Measurements from ENCODE around the gene CFAP90. TPM values are rescaled to one million over a fixed set of nuclear protein-coding genes. Genes with fewer than 3 reads are reported as not detected.

Gene CFAP90
- total RNA-seq = not detected

- no peaks in the 10 kb centered on the region for H3K36me3 Mint-ChIP-seq (ENCODE audit: low read depth)
- peak; percentile 41 for ATAC-seq (replicated peaks)
- H3K4me3 Mint-ChIP-seq = peak within 1 kb of the TSS; percentile 64
- peaks cover 4% of the 10 kb centered on the region for H3K9me3 Mint-ChIP-seq
- H3K4me1 Mint-ChIP-seq = peaks cover 9% of the 10 kb centered on the region
- H3K27ac Mint-ChIP-seq = no peak within 1 kb of the TSS
- H3K27me3 Mint-ChIP-seq = peaks cover 17% of the 10 kb centered on the region
These were observed at the start of gene CFAP90 for GRCh38 chr5:7850395-7851239. TSS of gene CFAP90 (minus strand) at chr5:7851133. CDS start at chr5:7851021, 112 bp downstream.

DNA sequence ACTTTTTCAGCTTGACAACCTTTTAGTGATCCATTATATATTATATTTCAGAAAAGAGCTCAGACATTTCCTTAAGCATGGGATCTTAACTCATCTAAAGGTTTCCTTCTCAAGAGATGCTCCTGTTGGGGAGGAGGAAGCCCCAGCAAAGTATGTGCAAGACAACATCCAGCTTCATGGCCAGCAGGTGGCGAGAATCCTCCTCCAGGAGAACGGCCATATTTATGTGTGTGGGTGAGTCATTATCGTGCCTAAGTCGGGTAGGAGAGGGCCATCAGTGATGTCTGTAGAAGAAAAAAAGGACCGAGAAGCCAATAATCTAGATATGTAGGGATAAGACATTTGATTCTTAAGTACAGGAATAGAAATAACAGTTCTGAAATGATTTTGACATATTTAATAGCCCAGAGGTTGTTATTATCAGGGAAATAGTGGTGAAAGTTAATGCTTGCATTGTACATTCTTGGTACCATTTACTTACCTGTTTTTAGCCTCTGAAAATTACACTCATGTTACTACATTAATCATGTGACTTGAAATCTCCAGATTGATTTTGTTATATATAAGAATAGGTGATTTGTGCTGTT, 46.2 kb upstream of the CFAP90 start:
- Mint-ChIP-seq H3K4me1 (peaks cover 18% of the 10 kb centered on the region), H3K27me3 (no peaks in the 10 kb centered on the region), H3K4me3 (no peak overlapping the region), H3K36me3 (ENCODE audit: low read depth) (peaks cover 98% of the 10 kb centered on the region), H3K27ac (peak overlapping the region; percentile 44), H3K9me3 (no peaks in the 10 kb centered on the region)
- ATAC-seq (replicated peaks) = peak; percentile 79

DNA sequence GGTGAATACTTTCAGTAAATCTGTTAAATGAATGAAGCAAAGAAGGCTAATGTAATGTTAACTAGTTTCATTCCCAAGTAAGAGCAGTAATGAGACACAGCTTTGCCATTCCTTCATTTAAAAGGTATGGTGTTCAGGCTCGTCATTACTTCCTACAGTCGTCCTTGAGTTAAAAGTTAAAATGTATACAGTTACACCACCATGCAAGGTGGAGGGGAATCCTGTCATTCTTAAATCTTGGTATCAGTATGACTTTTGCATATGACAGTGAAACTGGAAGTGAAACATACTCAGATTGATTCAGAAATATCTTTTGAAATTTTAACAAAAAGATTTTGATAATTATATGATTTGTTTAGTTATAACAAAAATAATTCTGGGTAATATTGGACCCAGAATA, 43.9 kb upstream of the CFAP90 start:
- Mint-ChIP-seq H3K4me1 (peaks cover 15% of the 10 kb centered on the region), H3K4me3 (no peak overlapping the region), H3K27ac (peak overlapping the region; percentile 74), H3K27me3 (no peaks in the 10 kb centered on the region), H3K9me3 (no peaks in the 10 kb centered on the region), H3K36me3 (ENCODE audit: low read depth) (peaks cover 99% of the 10 kb centered on the region)
- ATAC-seq (replicated peaks) = peak; percentile 81

- Mint-ChIP-seq H3K36me3 (ENCODE audit: low read depth) (peaks cover 99% of the 10 kb centered on the region), H3K4me3 (no peak overlapping the region), H3K27me3 (no peaks in the 10 kb centered on the region), H3K9me3 (no peaks in the 10 kb centered on the region), H3K4me1 (peaks cover 15% of the 10 kb centered on the region), H3K27ac (peak overlapping the region; percentile 74)
- ATAC-seq (replicated peaks) = no peak
These were observed 43.5 kb upstream of the CFAP90 start for GRCh38 chr5:7894439-7894838.

DNA sequence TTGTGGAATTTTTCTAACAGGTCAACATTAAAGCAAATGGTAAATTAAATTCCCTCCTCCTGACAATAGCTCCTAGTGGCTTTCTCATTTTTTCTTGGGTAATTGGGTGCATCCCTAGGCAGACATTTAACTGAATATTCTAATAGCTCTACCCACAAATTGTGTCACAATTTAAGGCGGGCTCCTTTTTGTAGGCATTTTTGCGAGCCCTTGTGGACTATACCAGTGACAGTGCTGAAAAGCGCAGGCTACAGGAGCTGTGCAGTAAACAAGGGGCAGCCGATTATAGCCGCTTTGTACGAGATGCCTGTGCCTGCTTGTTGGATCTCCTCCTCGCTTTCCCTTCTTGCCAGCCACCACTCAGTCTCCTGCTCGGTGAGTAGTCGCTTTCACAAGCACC, 38.0 kb upstream of the CFAP90 start:
- Mint-ChIP-seq H3K4me3 (no peak overlapping the region), H3K9me3 (no peaks in the 10 kb centered on the region), H3K36me3 (ENCODE audit: low read depth) (peaks cover 99% of the 10 kb centered on the region), H3K4me1 (no peaks in the 10 kb centered on the region), H3K27me3 (no peaks in the 10 kb centered on the region), H3K27ac (peak overlapping the region; percentile 63)
- no peak for ATAC-seq (replicated peaks)

- H3K36me3 Mint-ChIP-seq (ENCODE audit: low read depth) = peaks cover 99% of the 10 kb centered on the region
- ATAC-seq (replicated peaks) = no peak
- H3K9me3 Mint-ChIP-seq = no peaks in the 10 kb centered on the region
- H3K4me3 Mint-ChIP-seq = no peak overlapping the region
- no peaks in the 10 kb centered on the region for H3K27me3 Mint-ChIP-seq
- H3K4me1 Mint-ChIP-seq = peaks cover under 1% of the 10 kb centered on the region
- no peak overlapping the region for H3K27ac Mint-ChIP-seq
These were observed 36.0 kb upstream of the CFAP90 start for GRCh38 chr5:7886849-7887475.

- peaks cover 100% of the 10 kb centered on the region for H3K36me3 Mint-ChIP-seq (ENCODE audit: low read depth)
- ATAC-seq (replicated peaks) = no peak
- no peak overlapping the region for H3K27ac Mint-ChIP-seq
These were observed 33.7 kb upstream of the CFAP90 start for GRCh38 chr5:7884491-7885267.

DNA sequence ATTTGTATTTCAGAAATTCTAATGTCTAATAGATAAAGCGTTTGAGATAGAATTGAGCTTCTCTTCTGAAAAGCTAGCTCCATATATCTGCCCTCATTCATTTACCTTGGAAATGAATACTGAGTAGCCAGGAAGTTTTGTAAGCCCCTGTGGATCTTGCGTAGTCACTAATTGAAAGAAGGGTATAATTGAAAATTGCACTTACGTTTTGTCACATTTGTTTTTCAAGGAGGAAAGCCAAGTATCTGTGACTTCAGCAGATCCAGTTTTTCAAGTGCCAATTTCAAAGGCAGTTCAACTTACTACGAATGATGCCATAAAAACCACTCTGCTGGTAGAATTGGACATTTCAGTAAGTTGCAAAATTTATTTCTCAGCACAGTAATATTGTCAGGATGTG, 32.0 kb upstream of the CFAP90 start:
- ATAC-seq (replicated peaks) = no peak
- no peaks in the 10 kb centered on the region for H3K9me3 Mint-ChIP-seq
- peaks cover 23% of the 10 kb centered on the region for H3K4me1 Mint-ChIP-seq
- no peaks in the 10 kb centered on the region for H3K27me3 Mint-ChIP-seq
- no peak overlapping the region for H3K4me3 Mint-ChIP-seq
- no peak overlapping the region for H3K27ac Mint-ChIP-seq
- peaks cover 100% of the 10 kb centered on the region for H3K36me3 Mint-ChIP-seq (ENCODE audit: low read depth)

More at GRCh38 chr5:7884491-7885267, 33.7 kb upstream of the CFAP90 start:
- Mint-ChIP-seq H3K27me3 (no peaks in the 10 kb centered on the region), H3K4me3 (no peak overlapping the region), H3K9me3 (no peaks in the 10 kb centered on the region), H3K4me1 (peaks cover 10% of the 10 kb centered on the region)

- Mint-ChIP-seq H3K4me1 (peaks cover 31% of the 10 kb centered on the region), H3K4me3 (no peak overlapping the region), H3K36me3 (ENCODE audit: low read depth) (peaks cover 100% of the 10 kb centered on the region), H3K9me3 (no peaks in the 10 kb centered on the region), H3K27ac (no peak overlapping the region), H3K27me3 (no peaks in the 10 kb centered on the region)
- ATAC-seq (replicated peaks) = no peak
These were observed 30.9 kb upstream of the CFAP90 start for GRCh38 chr5:7881816-7882215.

DNA sequence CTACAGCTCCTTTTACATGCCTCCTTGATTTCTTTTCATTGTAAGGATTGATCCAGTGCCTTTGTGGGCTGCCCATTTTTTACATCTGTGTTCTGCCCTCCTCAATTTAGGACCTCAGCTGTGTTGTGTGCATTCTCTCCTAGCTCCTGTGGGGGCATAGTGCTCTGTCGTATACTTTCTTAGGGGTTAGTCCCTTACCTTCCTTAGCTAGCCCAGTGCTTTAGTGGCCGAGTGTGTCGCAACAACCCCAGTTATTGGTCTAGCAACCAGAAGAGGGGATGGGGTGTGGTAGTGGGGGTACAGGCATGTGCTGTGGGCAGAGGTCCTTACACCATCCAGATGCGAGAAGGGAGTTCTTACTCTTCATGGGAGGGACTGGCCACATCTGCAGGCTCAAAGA, 30.2 kb upstream of the CFAP90 start:
- H3K27me3 Mint-ChIP-seq = no peaks in the 10 kb centered on the region
- no peak for ATAC-seq (replicated peaks)
- peaks cover 100% of the 10 kb centered on the region for H3K36me3 Mint-ChIP-seq (ENCODE audit: low read depth)
- H3K27ac Mint-ChIP-seq = no peak overlapping the region
- no peak overlapping the region for H3K4me3 Mint-ChIP-seq
- H3K4me1 Mint-ChIP-seq = peaks cover 37% of the 10 kb centered on the region
- H3K9me3 Mint-ChIP-seq = no peaks in the 10 kb centered on the region

GRCh38 chr5:7878381-7878873, 27.5 kb upstream of the CFAP90 start:
- peaks cover 100% of the 10 kb centered on the region for H3K36me3 Mint-ChIP-seq (ENCODE audit: low read depth)
- peak overlapping the region; percentile 72 for H3K4me3 Mint-ChIP-seq
- H3K27ac Mint-ChIP-seq = peak overlapping the region; percentile 85
- peak; percentile 81 for ATAC-seq (replicated peaks)
- H3K4me1 Mint-ChIP-seq = peaks cover 47% of the 10 kb centered on the region
- H3K27me3 Mint-ChIP-seq = no peaks in the 10 kb centered on the region
- H3K9me3 Mint-ChIP-seq = no peaks in the 10 kb centered on the region

- peak overlapping the region; percentile 72 for H3K4me3 Mint-ChIP-seq
- H3K9me3 Mint-ChIP-seq = no peaks in the 10 kb centered on the region
- H3K36me3 Mint-ChIP-seq (ENCODE audit: low read depth) = peaks cover 100% of the 10 kb centered on the region
- H3K4me1 Mint-ChIP-seq = peaks cover 53% of the 10 kb centered on the region
- peak overlapping the region; percentile 85 for H3K27ac Mint-ChIP-seq
- ATAC-seq (replicated peaks) = peak; percentile 12
- H3K27me3 Mint-ChIP-seq = no peaks in the 10 kb centered on the region
These were observed 26.9 kb upstream of the CFAP90 start for GRCh38 chr5:7877851-7878250.

DNA sequence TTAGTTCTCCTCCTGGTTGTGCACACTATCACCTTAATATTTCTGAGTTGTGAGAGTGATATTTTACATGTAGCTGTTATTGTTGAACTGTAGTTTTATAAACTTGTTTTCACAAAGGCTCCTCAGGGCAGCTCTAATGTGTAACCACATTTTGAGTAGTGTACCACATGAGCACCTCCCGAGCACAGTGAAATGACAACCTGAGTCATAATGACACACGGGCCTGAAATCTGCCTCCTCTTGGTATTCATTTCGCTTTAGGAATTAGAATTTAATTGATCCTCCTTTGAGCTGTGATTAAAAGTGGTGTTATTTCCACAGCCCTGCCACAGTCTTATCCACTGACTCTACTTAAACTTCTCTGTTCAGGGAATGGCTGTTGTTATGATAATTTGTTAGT, 25.9 kb upstream of the CFAP90 start:
- peak overlapping the region; percentile 54 for H3K4me3 Mint-ChIP-seq

GRCh38 chr5:7875151-7875550, 24.2 kb upstream of the CFAP90 start:
- peaks cover 98% of the 10 kb centered on the region for H3K36me3 Mint-ChIP-seq (ENCODE audit: low read depth)
- no peak overlapping the region for H3K27ac Mint-ChIP-seq
- no peaks in the 10 kb centered on the region for H3K9me3 Mint-ChIP-seq
- peaks cover 65% of the 10 kb centered on the region for H3K4me1 Mint-ChIP-seq
- no peak overlapping the region for H3K4me3 Mint-ChIP-seq
- no peak for ATAC-seq (replicated peaks)
- no peaks in the 10 kb centered on the region for H3K27me3 Mint-ChIP-seq

More for the DNA sequence above, 25.9 kb upstream of the CFAP90 start:
- H3K27ac Mint-ChIP-seq = no peak overlapping the region
- H3K9me3 Mint-ChIP-seq = no peaks in the 10 kb centered on the region
- no peaks in the 10 kb centered on the region for H3K27me3 Mint-ChIP-seq
- peak; percentile 79 for ATAC-seq (replicated peaks)
- peaks cover 98% of the 10 kb centered on the region for H3K36me3 Mint-ChIP-seq (ENCODE audit: low read depth)
- H3K4me1 Mint-ChIP-seq = peaks cover 59% of the 10 kb centered on the region

All from activated T-helper 17 cell treated with anti-CD3 and anti-CD28 coated beads, Interleukin-2, amount 50 U/mL, for 72 hours (primary cell).